Astrocyte of the spinal cord (primary cell): Measurements from ENCODE around the gene ADCY7.
A peak's percentile ranks its signal among the peaks of the same experiment; 100 is the strongest.

Experiments
- DNase-seq: peaks from one replicate; pipeline ENCODE4 v3.0.0; 2011; ENCODE audit warnings: low read depth, low spot score
- H3K4me3 ChIP-seq: 2 replicates; pipeline ENCODE4 v1.5.1; 2011; ENCODE audit warnings: low read depth, mild to moderate bottlenecking, low read length, moderate library complexity
- in situ Hi-C: cut with HindIII; loops from 2 replicates; pipeline ENCODE4 v1.10.0; 2017; ENCODE audit warnings: low sequenced_read_pairs
- TF ChIP-seq, protein P1 (sequence below): IDR thresholded peaks from 2 replicates; pipeline ENCODE4 v1.5.1; 2012; ENCODE audit warnings: low read depth, mild to moderate bottlenecking, low read length, inconsistent platforms

ADCY7 gene

DNA sequence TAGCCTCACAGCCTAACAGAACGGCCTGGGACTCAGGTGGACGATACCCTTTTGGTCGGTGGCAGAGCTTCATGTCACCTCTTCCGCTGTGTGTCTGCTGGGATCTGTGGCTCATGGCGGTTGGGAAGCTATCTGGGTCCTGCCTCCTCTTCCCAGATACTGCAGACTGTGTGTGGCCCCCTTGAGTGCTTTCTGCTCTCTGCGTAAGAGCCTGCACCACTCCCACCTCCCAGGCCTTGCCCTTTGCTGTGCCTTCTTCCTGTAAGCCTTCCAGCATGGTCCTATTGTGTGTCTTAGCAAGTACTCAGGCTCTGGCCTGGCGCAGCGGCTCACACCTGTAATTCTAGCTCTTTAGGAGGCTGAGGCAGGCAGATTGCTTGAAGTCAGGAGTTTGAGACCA lies 17.5 kb upstream of the ADCY7 start:
- DNase-seq, result no peak
- TF ChIP-seq, protein P1, sequence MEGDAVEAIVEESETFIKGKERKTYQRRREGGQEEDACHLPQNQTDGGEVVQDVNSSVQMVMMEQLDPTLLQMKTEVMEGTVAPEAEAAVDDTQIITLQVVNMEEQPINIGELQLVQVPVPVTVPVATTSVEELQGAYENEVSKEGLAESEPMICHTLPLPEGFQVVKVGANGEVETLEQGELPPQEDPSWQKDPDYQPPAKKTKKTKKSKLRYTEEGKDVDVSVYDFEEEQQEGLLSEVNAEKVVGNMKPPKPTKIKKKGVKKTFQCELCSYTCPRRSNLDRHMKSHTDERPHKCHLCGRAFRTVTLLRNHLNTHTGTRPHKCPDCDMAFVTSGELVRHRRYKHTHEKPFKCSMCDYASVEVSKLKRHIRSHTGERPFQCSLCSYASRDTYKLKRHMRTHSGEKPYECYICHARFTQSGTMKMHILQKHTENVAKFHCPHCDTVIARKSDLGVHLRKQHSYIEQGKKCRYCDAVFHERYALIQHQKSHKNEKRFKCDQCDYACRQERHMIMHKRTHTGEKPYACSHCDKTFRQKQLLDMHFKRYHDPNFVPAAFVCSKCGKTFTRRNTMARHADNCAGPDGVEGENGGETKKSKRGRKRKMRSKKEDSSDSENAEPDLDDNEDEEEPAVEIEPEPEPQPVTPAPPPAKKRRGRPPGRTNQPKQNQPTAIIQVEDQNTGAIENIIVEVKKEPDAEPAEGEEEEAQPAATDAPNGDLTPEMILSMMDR, result no peak
- no peak overlapping the region for H3K4me3 ChIP-seq
- in situ Hi-C loops, result no loop called here

DNA sequence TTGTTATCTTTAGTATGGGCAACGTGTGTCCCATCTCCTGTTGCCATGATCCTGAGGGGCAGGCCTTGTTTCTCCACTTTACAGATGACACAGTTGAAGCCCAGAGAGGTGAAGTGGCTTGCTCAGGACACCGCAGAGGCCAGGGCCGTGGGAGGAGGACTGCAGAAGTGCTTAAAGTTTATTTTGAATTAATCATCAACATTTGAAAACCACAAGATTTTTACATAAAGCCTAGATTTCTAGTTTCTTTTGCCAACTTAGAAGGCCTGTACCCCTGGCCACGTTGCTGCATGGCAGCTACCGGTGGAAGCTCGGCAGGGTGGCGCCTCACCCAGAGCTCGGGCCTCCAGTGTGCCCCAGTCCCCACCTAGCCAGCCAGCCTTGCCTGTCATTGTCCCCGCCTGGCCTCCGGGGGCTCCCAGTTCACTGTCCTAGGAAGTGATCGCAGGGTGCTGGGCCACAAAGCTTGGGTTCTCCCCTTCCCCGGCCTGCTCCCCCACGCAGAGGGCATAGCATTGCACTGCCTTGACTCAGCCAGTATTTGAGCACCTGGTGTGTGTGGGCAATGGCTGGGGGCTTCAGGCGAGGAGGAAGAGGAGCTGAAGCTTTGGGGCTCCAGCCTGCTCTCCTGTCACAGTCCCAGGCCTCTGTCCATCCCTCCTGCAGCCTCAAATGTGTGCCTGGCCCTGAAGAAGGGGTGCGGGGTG lies 14.8 kb upstream of the ADCY7 start:
- in situ Hi-C loops, result no loop called here
- no peak overlapping the region for H3K4me3 ChIP-seq
- TF ChIP-seq, protein P1, result no peak
- DNase-seq, result peak; percentile 90

DNA sequence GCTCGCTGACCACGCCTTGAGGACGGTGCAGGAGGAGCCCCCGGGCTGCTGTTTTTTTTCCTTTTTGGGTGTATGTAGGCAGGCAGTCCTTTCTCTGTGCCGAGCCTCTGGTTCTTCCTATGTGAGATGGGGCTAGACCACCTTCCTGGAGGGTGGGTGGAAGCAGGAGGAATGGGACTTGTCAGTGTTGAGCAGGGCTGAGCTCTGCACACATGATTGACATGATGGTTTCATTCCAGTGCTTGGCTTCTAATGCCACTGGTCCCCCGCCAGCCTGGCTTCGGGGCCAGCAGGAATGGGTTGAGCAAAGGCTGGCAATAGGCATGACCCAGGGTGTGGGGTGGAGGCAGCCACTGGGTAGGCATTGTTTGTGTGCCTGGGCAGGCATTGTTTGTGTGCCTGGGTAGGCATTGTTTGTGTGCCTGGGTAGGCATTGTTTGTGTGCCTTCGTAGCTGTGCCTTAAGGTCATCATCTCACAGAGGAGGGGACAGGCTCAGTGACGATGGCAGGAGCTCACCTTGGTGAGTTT lies 14.2 kb upstream of the ADCY7 start:
- in situ Hi-C loops, result no loop called here
- no peak for DNase-seq
- H3K4me3 ChIP-seq, result no peak overlapping the region
- TF ChIP-seq, protein P1, result no peak

DNA sequence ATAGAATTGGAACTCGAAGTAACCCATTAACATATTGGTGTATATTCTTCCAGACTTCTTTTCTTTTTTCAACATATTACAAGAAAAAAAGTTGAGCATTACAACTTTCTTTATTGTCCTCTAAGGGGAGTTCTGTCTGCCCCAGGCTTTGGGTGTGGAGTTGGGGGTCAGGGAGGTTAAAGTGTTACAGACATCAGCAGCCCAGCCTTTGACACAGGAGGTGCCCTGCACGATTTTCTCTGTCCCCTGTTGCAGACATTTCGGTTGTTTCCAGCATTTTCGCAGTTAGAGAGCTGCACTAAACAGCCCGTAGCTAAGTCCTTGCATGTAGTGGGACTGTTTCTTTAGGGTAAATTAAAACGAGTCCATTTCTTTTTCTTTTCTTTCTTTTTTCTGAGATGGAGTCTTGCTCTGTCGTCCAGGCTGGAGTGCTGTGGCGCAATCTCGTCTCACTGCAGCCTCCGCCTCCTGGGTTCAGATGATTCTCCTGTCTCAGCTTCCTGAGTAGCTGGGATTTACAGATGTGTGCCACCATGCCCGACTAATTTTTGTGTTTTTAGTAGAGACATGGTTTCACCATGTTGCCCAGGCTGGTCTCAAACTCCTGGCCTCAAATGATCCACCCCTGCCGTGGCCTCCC lies 13.4 kb upstream of the ADCY7 start:
- no peak for DNase-seq
- in situ Hi-C loops, result no loop called here
- TF ChIP-seq, protein P1, result no peak
- no peak overlapping the region for H3K4me3 ChIP-seq

DNA sequence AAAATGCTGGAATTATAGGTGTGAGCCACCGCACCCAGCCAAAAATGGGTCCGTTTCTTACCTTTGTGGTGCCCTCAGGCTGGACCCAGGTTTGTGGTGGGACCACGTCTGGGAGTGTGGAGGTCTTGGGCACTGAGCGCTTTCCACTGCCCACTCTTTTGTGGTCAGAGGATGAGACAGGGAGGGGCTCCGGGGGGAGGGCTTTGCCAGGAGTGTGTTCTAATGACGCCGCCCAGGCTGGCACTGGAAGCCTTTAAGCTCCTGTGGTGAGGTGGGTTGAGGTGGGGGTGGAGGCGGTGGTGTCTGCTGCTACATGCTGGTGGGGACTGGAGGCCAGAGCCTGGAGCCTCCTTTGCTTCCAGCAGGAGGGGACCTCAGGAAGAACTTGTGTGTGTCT lies 12.8 kb upstream of the ADCY7 start:
- TF ChIP-seq, protein P1, result no peak
- in situ Hi-C loops, result no loop called here
- DNase-seq, result no peak
- H3K4me3 ChIP-seq, result no peak overlapping the region

DNA sequence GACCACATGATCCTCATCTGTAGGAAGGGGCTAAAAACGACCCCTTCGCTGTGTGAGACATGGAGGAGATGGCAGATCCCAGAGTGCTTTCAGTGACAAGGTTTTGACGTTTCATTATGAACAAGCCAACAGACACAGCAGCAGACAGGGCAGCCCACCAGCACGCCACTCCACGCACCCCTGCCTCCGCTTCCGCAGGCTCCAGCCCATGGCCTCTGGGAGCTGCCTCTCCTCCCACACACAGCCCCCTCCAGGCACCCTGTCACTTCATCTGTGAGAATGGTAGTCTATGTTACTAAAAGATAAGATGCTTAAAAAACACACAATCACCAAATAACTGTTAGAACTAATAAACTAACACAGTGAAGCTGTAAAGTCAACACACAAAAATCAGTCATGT lies 12.3 kb upstream of the ADCY7 start:
- TF ChIP-seq, protein P1, result no peak
- no peak for DNase-seq
- no peak overlapping the region for H3K4me3 ChIP-seq
- in situ Hi-C loops, result no loop called here
